ENCODE measurements around the gene PER1. TPM values are rescaled to one million over a fixed set of nuclear protein-coding genes. Genes with fewer than 3 reads are reported as not detected.

PER1 gene
- total RNA-seq, 2 donors from 2014 or later, result 59.4 to 75.0 TPM

DNA sequence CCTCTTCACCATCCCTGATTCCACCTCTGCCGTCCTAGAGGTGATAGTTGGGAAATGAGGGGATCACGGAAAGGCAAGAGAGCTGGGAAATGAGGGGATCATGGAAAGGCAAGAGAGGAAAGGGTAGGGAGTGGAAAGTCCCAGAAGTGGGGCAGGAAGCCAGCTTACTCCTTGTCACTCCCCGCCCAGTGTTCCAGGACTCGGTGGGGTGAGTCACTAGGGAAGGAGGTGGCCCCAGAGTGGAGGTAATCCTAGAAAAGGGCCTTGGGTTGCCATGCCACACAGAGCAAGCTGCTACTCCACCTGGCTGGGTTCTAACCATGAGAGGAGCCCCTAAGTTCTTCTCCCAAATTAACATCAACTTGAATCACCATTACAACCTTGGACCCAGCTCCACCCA lies 48.7 kb downstream of the PER1 start:
- Histone ChIP-seq H3K27me3 (no peaks in the 10 kb centered on the region), H3K4me1 (no peaks in the 10 kb centered on the region), H3K9me3 (no peaks in the 10 kb centered on the region), H3K36me3 (no peaks in the 10 kb centered on the region), H3K27ac (no peak overlapping the region), H3K4me3 (no peak overlapping the region)
- TF ChIP-seq, protein P1, sequence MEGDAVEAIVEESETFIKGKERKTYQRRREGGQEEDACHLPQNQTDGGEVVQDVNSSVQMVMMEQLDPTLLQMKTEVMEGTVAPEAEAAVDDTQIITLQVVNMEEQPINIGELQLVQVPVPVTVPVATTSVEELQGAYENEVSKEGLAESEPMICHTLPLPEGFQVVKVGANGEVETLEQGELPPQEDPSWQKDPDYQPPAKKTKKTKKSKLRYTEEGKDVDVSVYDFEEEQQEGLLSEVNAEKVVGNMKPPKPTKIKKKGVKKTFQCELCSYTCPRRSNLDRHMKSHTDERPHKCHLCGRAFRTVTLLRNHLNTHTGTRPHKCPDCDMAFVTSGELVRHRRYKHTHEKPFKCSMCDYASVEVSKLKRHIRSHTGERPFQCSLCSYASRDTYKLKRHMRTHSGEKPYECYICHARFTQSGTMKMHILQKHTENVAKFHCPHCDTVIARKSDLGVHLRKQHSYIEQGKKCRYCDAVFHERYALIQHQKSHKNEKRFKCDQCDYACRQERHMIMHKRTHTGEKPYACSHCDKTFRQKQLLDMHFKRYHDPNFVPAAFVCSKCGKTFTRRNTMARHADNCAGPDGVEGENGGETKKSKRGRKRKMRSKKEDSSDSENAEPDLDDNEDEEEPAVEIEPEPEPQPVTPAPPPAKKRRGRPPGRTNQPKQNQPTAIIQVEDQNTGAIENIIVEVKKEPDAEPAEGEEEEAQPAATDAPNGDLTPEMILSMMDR (IDR thresholded peaks at IDR 0.05), result no peak
- DNase-seq (ENCODE audit: low spot score), result no peak

DNA sequence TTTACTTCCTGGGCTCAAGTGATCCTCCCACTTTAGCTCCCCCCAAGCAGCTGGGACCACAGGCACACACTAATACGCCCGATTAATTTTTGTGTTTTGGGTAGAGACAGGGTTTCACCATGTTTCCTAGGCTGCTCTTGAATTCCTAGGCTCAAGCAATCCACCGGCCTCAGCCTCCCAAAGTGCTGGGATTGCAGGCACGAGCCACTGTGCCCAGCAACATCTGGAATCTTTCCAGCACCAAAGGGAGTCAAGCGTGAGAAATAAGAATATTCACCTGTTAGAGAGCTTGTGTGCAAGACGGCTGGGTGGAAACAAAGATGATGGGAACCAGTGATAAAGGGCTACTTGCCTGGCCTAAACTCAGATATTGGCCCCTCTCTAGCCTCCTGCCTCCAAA lies 50.5 kb downstream of the PER1 start:
- Histone ChIP-seq H3K4me1 (no peaks in the 10 kb centered on the region), H3K27ac (no peak overlapping the region), H3K9me3 (no peaks in the 10 kb centered on the region), H3K4me3 (no peak overlapping the region), H3K36me3 (no peaks in the 10 kb centered on the region), H3K27me3 (no peaks in the 10 kb centered on the region)
- TF ChIP-seq, protein P1 (IDR thresholded peaks at IDR 0.05), result no peak
- no peak for DNase-seq (ENCODE audit: low spot score)

DNA sequence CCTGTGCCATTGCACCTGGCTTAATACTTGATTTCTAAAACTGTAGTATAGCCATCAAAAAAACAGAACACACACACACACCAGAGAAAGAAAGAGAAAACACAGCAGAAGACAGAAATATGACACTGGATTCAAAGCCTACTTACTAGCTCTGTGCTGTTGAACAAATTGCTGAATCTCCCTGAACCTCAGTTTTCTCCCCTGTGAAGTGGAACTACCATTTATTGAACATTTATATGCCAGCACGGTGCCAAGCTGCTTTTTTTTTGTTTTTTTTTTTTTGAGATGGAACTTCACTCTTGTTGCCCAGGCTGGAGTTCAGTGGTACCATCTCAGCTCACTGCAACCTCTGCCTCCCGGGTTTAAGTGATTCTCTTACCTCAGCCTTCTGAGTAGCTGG lies 51.4 kb downstream of the PER1 start:
- DNase-seq (ENCODE audit: low spot score), result no peak
- Histone ChIP-seq H3K27me3 (no peaks in the 10 kb centered on the region), H3K27ac (no peak overlapping the region), H3K36me3 (no peaks in the 10 kb centered on the region), H3K9me3 (no peaks in the 10 kb centered on the region), H3K4me1 (no peaks in the 10 kb centered on the region), H3K4me3 (no peak overlapping the region)
- TF ChIP-seq, protein P1 (IDR thresholded peaks at IDR 0.05), result no peak

DNA sequence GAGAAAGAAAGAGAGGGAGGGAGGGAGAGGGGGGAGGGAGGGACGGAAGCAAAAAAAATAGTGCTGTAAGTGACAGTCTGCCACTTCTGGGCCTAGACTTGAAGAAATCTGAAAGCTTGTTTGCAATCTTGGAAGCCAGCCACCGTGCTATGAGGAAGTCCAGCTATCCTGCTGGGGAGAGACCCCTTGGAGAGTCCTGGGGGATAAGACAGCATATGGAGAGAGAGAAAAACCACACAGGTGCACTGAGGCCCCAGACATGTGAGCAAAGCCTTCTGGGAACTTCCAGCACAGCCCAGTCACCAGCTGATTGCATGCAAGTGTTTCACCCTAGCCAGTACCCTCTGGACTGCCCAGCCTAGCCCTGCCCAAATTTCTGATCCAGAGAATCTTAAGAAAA lies 52.1 kb downstream of the PER1 start:
- Histone ChIP-seq H3K4me3 (no peak overlapping the region), H3K36me3 (no peaks in the 10 kb centered on the region), H3K27me3 (no peaks in the 10 kb centered on the region), H3K9me3 (no peaks in the 10 kb centered on the region), H3K4me1 (no peaks in the 10 kb centered on the region), H3K27ac (no peak overlapping the region)
- DNase-seq (ENCODE audit: low spot score), result no peak
- TF ChIP-seq, protein P1 (IDR thresholded peaks at IDR 0.05), result no peak

DNA sequence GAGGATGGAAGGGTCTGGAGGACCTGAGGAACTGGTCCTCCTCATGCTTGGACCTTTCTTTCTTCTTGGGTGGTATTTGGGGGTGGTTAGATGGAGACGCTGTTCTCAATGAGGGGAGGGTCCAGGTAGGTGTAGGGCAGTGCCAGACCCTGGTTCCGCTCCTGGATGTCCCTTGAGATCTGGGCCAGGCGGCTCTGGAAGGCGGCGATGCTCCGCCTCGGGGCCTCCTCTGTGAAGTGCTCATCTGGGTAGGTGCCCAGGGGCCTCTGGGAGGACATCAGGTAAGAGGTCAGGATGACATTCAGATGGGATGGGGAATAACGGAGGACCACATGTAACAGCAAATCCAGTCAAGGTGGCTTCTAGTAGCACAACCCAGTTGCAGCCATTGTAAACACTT lies 55.7 kb downstream of the PER1 start:
- Histone ChIP-seq H3K36me3 (no peaks in the 10 kb centered on the region), H3K4me1 (no peaks in the 10 kb centered on the region), H3K4me3 (no peak overlapping the region), H3K27ac (no peak overlapping the region), H3K27me3 (no peaks in the 10 kb centered on the region), H3K9me3 (no peaks in the 10 kb centered on the region)
- TF ChIP-seq, protein P1 (IDR thresholded peaks at IDR 0.05), result no peak
- no peak for DNase-seq (ENCODE audit: low spot score)

DNA sequence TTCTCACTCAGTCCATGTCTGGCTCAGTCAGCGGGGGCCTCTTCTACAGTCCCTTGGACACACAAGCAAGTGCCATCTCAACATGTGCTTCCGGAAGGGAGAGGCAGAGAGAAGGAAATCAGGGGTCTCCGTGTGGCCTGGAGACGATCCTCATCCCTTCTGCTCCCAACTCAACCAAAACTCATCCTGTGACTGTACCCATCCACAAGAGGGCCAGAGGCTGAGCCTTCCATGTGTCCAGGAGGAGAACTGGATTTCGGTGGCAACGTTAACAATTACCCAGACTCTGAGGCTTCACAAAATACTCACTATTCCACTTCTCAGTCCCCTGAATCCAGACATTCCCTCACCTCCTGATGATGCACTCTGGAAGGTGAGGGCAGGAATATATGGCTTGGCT lies 56.8 kb downstream of the PER1 start:
- TF ChIP-seq, protein P1 (IDR thresholded peaks at IDR 0.05), result no peak
- Histone ChIP-seq H3K9me3 (no peaks in the 10 kb centered on the region), H3K27ac (no peak overlapping the region), H3K27me3 (no peaks in the 10 kb centered on the region), H3K36me3 (no peaks in the 10 kb centered on the region), H3K4me3 (no peak overlapping the region), H3K4me1 (no peaks in the 10 kb centered on the region)
- DNase-seq (ENCODE audit: low spot score), result no peak
